HG02642 (cell line): ENCODE data around the gene GNG10.
"Not testable (repeated sequence)": the region's sequence is repeated elsewhere in the genome, so short reads cannot be mapped to it uniquely, and the experiment has no call there.

Experiments used
- ATAC-seq: cut with Tn5 transposase; IDR thresholded peaks from one replicate; pipeline ENCODE4 v1.9.1; 2021; ENCODE audit warnings: mild to moderate bottlenecking; ENCODE audit not compliant: unreplicated experiment, poor library complexity

Gene GNG10

DNA sequence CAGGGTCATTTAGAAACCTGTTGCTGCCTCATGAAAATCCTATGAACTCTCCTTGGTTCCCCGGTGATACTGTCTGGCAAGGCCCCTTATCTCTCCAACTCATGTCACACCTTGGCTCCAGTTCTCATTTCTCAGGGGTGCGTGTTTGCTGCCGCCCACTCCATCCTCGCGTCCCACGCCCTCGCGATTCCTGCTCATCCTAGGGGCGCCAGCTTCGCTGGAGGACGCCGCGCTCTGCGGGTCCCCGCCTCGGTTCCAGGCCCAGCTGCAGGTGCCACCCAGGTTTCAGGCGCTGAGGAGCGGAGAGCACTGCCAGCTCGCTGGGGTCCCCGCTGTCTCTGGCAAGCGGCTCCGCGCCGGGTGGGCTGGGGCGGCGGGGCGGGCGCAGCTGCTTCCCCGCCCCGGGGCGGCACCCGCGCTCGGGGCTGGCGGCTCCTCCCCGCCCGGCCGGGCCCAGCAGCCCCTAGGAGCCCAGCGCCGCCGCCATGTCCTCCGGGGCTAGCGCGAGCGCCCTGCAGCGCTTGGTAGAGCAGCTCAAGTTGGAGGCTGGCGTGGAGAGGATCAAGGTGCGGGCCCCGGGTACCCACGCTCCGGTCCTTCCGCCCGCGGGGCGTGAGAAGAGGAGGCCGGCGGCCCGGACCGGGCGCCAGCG, at the start of gene GNG10:
Gene GNG10 (plus strand): TSS at position 456 of the 652 bp plus-strand sequence. CDS start 30 bp downstream, at position 486.
- ATAC-seq, result peak; percentile 93

DNA sequence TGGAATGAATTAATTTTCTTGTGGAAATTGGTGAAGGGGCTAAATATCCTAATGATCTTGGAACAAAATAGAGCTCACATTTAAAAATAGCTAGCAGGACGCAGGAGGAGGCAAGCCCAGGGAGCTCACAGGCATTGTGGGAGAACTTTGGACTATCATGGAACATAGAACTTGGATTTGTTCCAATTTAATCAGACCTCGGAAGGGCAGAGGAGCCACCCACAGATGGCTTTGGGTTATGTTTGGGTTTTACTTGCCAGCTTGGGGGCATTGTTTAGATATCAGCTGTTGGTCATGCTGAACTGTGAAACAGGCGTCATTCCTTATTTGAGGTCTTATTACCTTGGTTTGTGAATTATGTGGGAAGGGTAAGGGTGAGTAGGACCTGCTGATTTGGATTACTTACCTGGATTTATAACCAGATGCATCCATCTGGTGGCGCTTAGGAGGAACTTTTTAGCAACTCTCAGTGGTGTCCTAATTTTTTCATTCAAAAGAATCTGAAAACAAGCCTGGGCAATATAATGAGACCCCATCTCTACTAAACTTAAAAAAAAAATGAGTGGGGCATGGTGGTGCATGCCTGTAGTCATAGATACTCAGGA, 47.9 kb upstream of the GNG10 start:
- no peak for ATAC-seq

DNA sequence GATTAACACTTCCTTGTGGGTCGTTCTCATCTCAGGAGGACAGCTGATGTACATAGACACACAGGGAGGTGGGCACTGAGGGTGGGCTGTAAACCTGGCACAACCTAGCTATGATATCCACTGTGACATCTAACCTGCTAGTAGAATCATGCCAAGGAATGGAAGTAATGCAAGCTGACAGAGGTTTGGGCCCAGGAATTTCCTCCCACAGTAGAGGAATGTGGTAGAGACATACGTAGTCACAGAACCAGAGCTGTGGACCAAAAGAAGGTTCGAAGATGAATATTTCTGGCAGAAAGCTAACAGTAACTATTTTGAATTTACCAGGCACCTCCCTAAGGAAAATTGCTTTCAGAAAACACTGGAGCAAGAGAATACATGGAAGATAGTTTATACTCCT, 45.5 kb upstream of the GNG10 start:
- ATAC-seq, result no peak

DNA sequence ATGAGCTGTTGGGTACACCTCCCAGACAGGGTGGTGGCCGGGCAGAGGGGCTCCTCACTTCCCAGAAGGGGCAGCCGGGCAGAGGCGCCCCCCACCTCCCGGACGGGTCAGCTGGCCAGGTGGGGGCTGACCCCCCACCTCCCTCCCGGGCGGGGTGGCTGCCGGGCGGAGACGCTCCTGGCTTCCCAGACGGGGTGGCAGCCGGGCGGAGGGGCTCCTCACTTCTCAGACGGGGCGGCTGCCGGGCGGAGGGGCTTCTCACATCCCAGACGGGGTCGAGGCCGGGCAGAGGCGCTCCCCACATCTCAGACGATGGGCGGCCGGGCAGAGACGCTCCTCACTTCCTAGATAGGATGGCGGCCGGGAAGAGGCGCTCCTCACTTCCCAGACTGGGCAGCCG, 44.1 kb upstream of the GNG10 start:
- not testable (repeated sequence) for ATAC-seq

DNA sequence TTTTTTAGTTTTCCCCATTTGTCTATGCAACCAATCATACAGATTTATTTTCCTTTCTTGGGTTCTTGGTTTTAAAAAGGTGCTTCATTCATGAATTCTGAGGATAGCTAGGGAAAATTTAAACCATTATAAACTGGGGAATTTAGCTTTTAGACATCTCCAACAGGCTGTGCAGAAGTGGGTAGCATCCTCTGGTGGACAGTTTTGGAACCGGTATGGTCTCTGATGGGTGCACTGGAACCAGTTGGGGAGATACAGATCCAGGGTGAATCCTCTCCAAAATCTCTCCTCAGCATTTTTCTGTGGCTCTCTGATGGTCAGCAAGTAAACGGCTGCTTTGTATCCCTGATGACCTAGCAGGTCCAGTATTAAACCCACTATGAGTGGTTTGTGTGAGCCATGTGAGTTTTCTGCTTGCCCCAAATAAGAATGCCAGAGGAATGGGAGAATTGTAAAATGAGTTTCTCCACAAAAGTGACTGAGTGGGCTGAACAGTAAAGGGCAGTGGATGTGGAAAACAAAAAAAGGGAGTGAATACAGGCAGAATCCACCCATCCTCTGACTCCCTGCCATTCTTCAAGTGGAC, 39.4 kb upstream of the GNG10 start:
- no peak for ATAC-seq

DNA sequence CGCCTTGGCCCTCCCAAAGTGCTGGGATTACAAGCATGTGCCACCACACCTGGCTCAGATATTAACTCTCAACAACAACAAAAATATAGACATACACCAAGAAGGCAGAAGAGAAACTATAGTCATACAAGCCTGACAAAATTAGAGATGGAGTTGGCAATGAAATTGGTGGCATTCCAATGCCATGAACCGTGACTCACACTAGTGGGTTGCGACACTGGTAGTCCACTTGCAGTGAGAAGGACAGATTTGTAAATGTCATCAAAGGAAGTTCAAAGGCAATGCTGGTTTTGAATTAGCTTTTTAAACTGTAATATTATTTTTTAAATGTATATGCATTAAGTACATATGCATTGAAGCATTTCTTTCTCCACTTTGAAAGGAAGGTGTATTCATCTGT, 38.8 kb upstream of the GNG10 start:
- ATAC-seq, result no peak

DNA sequence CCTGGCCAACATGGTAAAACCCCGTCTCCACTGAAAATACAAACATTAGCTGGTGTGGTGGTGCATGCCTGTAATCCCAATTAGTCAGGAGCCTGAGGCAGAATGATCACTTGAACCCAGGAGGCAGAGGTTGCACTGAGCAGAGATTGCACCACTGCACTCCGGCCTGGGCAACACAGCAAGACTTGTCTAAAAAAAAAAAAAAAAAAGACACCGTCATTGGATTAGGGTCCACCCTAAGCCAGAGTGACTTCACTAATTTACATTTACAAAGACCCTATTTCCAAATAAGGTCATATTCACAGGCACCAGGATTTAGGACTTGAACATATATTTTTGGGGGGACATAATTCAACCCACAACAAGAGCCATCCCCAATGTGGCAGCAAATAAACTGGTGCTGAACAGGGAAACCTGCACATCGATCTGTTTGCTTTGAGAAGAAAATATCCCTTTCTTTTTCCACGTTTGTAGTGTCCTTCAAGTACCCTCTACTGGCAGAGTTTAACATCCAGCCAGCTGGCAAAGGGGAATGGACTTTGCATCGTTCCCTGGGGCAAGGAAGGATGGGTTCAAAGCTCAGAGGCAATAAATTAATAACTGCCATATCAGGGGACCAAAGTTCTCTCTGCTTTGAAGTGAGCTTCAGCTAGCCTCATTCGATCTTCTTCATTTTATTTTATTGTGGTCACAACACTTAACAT, 34.0 kb upstream of the GNG10 start:
- no peak for ATAC-seq

DNA sequence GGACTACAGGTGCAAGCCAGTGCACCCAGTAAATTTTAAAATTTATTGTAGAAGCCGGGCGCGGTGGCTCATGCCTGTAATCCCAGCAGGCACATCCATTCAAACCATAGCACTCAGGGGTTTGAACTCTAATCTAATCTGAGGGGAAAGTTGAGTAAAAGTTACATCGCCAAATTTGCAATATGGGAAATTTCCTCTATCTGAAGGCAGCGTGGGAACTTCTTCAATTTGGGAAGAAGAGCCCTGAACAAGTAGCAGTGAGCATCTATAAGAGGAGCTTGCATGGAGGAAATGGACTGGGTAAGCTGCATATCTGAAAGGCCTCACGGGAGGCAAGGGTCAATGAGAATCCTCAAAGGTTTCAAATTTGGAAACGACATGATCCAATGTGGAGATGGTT, 33.0 kb upstream of the GNG10 start:
- ATAC-seq, result no peak

DNA sequence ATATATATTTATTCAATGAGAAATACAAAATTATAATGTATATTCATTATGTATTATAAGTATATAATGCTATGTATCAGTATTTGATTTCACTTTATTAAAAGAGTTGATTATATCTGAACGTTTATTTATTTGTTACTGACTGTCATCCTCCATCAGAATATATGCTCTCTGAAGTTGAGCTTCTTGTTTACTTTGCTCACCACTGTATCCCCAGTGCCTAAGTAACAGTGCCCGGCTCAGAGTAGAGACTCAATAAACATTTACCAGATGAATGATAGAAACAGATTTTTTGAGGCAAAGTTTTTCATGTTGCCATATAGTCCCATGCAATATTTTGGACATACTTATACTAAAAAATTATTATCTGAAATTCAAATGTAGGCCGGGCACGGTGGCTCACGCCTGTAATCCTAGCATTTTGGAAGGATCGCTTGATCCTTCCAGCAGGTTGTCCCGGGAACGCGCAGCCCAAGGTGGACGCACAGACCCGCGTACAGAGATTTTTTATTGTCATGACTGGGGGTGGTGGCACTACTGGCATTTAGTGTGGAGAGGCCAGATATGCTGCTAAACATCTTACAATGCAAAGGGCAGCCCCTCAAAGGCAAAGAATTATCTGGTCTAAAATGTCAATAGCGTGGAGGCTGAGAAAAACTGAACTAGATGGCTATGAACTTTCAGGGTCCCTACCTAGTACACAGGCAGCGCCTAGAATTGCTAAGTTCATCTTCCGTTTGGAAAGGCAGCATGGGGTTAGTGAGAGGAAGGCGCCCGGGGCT, 31.0 kb upstream of the GNG10 start:
- peak; percentile 27 for ATAC-seq

DNA sequence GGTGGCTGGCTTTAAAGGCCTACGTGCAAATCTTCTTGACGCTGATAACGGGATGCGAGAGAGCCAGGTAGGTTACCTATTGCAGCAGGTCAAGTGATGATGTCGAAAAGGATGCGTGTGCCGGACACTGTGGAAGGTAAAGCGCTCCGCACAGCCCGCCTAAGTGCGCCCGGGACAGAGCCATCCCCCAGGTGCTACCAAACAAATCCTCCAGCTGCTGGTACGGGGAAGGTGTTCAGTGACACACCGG, 30.5 kb upstream of the GNG10 start:
- no peak for ATAC-seq

DNA sequence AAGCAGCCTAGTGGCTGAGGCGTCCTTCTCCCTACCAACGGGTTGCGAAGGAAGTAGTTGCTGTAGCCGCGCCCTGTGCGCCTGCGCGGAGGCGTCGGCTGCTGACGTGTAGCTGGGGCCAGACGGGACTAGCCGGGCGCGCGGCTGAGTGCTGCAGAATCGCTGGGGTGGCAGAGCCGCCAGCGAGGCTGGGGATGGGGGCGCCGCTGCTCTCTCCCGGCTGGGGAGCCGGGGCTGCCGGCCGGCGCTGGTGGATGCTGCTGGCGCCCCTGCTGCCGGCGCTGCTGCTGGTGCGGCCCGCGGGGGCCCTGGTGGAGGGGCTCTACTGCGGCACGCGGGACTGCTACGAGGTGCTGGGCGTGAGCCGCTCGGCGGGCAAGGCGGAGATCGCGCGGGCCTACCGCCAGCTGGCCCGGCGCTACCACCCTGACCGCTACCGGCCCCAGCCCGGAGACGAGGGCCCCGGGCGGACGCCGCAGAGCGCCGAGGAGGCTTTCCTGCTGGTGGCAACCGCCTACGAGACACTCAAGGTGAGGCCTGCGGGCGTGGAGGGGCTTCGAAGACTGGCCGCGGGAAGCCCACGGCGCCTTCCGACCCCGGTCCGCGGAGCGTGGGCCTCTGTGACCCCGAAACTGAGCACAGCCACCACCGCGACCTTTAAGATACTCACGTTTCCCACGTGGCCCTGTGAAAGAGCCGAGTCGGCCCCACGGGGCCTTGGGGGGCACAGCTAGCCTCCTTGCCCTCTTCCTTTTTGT, 30.0 kb upstream of the GNG10 start, which contains the start of gene DNAJC25:
Gene DNAJC25 (plus strand): TSS at position 121 of the 758 bp plus-strand sequence. CDS start 74 bp downstream, at position 195.
- ATAC-seq, result peak; percentile 98

DNA sequence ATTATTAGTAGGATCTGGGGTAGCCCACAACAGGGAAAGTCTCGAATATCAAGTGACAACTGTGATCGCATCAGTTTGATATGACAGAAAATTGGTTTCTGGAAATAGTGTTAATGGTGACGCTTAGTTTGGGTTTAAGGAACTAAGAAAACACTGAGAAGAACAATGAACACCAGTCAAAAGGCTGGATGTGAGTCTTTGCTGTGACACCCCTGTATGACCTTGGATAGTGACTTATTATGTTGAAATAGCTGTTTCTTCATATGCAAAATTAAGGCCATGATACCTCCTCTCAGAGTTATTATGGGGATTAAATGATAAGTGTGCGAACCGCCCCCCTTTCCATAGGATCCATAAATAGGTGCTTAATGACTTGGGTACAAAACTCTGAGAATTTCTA, 29.3 kb upstream of the GNG10 start:
- ATAC-seq, result no peak

DNA sequence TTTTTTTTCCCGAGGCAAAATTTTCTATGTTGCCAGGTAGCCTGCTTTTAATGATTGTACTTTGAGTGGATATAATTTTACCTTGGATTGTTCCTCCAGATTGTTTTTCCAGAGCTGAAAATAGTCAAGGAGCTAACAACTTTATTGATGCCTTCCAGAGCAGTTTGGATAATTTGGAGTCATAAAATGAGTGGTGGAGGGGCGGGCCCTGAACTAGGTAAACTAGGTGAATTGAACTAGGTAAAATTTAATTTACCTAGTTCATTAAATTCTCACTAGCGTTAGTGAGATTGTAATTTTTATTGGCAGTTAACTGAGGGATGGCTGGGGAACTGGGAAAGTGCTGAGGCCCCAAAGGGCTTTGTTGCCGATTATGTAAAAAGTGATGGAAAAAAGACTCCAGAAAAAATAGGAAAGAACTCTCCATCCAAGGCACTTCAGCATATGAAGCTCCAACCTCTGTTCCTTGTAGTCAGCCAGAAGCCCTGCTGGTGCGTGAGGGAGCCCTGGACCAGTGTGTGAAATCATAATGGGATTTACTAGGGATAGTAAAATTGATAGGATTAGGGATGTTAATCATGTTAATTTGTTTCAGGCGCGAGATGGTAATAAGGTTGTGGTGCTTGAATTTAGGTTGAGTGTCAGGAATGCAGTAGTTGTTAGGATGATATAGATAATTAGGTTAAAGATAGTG, 28.6 kb upstream of the GNG10 start:
- no peak for ATAC-seq

DNA sequence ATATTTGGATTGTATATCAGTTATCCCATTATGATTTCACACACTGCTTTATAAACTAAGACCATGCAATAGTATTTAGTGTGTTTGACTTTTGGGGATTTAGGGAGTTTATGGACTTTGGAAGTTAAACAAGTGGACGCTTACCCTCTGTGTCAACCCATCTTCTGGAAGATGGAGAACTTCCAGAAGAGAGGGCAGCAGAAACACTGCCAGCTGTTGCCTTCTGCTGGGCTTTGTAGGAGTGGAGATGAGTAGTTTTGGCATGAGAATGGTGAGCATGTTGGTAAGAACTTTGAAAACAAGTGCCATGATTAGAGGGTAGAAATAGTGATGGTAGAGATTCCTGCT, 28.0 kb upstream of the GNG10 start:
- no peak for ATAC-seq

DNA sequence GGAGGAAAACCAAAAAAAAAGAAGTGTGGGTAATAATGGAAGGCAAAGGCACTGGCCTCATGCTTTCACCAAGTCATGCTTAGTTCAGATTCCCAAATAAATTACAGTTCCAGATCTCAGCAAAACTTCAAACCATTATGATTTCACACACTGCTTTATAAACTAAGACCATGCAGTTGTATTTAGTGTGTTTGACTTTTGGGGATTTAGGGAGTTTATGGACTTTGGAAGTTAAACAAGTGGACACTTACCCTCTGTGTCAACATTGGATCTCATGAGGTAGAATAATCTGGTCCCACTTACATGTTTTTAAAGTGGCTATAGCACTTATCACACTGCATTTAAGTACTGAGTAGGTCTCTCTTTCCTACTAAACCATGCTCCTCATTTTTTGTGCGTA, 26.5 kb upstream of the GNG10 start:
- ATAC-seq, result no peak

DNA sequence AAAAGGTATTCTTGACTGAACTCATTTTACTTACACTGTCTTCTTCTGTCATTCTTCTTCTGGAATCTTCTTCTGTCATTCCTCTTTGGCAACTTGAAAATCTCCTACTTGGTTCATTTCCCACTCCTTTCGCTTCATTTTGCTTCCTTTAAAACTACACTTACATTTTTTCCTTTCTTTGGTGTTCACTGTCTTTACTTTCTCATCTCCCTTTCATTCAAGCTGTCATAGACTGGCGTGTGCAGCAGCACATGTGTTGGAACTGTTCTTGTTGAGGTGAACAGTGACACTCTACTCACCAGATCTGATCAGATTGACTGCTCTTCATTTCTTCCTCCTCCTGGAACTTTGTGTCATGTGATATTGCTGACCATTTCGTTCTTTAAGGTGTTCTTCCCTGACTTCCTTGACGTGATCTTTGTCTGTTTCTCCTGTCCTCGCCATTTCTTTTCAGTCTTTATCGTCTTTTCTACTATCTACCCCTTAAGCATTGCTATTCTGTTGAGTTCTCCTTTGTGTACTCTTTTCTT, 23.9 kb upstream of the GNG10 start:
- ATAC-seq, result no peak

DNA sequence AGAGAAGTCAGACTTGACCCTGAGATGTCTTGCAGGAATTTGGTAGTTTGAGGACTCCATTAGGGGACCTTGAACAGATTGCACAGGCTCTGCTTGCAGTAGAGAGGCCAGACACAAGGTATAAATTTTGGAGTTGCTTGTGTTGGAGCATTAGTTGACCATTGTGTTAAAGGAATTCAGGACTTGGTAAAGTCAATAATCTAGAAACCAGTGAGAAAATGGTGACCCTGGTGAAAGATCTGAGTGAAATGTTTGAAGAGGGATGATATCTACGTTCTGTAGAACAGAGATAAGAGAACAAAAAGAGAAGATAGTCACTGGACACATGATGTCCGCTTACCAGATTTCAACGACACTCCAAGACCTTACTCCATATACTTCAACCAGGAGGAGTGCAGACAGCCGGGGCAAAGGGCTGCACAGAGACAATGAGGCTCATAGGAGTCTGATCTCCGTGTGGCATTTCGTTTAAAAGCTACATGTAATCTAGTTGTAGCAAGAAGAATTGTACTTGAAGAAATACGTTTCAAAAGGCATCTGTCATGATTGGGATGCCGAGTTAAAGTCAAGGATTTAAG, 17.1 kb upstream of the GNG10 start:
- no peak for ATAC-seq

DNA sequence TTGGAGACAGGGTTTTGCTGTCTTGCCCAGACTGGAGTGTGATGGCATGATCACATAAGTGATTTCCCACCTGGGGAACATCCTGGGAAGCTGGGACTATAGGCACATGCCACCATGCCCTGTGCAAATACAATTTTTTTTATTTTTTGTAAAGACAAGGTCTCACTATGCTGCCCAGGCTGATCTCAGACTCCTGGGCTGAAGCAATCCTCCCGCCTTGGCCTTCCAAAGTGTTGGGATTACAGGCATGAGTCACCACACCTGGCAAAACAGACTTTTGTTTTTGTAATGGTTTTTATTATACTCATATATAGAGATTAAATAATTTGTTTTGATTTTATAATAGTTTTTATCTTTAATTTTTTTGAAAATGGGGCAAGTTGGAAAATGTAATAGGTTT, 15.6 kb upstream of the GNG10 start:
- no peak for ATAC-seq

DNA sequence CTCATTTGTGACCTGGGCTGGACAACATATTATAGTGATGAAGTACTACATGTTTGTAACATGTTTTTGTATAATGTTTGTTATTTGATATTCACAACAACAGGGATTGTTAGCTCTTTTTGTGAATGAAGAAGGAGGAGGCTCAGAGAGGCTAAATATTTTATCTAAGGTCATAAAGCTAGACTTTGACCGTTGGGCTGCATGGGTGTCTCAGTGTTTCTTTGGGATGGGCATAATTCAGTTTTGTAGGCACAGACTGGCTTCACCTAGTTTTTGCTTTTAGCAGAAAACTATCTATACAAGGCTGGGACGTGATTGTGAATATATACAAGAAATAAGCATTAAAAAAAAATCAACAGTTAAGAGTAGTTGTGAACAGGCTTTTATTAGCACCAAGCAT, 15.0 kb upstream of the GNG10 start:
- no peak for ATAC-seq
